ENCODE results near the gene NDUFB2.

NDUFB2 gene

DNA sequence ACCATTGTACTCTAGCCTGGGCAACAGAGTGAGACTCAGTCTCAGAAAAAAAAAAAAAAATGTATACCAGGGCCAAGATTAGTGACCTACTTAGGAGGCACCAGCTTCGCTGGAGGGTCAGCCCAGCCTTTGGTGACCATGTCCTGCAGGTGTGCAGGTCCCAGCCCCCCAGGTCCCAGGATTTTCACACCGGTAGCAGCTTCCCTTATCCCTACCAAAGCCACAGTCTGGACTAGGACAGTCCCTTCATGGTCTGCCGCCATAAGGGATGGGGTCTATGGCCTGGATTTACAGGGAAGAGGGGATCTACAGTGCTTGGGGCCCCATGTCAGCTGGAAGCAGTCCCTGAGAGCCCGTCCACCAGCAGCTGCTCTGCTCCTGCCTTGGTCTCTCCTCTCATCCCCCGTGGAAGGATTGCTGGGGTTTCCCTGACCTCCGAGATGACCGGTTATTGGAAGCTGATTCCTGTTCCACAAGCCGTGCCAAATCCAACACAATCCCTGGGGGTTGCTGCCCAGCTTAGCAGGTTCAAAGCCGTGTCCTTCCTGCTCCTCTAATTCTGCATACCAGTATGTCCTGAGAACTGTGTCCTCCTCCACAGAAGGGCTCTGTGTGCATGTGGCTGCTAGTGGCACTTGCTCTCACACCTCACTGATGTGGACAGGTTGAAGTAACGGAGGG, 11.0 kb upstream of the NDUFB2 start:
- no peak for TF ChIP-seq TAF1 (IDR thresholded peaks at IDR 0.05; ENCODE audit: borderline replicate concordance, insufficient read depth, low read length)
- TF ChIP-seq SIN3A (IDR thresholded peaks at IDR 0.05; ENCODE audit: borderline replicate concordance, insufficient read depth, low read length), result no peak
- TF ChIP-seq, protein P1, sequence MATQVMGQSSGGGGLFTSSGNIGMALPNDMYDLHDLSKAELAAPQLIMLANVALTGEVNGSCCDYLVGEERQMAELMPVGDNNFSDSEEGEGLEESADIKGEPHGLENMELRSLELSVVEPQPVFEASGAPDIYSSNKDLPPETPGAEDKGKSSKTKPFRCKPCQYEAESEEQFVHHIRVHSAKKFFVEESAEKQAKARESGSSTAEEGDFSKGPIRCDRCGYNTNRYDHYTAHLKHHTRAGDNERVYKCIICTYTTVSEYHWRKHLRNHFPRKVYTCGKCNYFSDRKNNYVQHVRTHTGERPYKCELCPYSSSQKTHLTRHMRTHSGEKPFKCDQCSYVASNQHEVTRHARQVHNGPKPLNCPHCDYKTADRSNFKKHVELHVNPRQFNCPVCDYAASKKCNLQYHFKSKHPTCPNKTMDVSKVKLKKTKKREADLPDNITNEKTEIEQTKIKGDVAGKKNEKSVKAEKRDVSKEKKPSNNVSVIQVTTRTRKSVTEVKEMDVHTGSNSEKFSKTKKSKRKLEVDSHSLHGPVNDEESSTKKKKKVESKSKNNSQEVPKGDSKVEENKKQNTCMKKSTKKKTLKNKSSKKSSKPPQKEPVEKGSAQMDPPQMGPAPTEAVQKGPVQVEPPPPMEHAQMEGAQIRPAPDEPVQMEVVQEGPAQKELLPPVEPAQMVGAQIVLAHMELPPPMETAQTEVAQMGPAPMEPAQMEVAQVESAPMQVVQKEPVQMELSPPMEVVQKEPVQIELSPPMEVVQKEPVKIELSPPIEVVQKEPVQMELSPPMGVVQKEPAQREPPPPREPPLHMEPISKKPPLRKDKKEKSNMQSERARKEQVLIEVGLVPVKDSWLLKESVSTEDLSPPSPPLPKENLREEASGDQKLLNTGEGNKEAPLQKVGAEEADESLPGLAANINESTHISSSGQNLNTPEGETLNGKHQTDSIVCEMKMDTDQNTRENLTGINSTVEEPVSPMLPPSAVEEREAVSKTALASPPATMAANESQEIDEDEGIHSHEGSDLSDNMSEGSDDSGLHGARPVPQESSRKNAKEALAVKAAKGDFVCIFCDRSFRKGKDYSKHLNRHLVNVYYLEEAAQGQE (IDR thresholded peaks at IDR 0.05; ENCODE audit: insufficient read depth in 1 of 2, low read depth in 2 of 2, low read length in 2 of 2), result no peak
- TF ChIP-seq FOXP2 (optimal IDR thresholded peaks at IDR 0.05; ENCODE audit: borderline replicate concordance, extremely low read depth, extremely low read length, insufficient read depth), result no peak
- no peak for TF ChIP-seq POLR2AphosphoS5 (IDR thresholded peaks at IDR 0.05; ENCODE audit: low read depth, low read length)

DNA sequence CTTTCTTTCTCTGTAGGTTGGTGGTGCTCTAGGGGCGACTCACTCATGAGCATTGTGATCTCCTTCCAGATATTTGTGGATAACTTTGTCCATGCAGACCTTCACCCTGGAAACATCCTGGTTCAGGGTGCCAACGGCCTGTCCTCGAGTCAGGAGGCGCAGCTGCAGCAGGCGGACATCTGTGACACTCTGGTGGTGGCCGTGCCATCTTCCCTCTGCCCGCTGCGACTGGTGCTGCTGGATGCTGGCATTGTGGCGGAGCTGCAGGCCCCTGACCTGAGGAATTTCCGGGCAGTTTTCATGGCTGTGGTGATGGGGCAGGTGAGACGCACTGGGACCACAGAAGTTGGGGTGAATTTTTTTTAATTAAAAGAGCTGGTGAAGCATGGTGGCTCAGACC, 9.6 kb upstream of the NDUFB2 start:
- TF ChIP-seq, protein P1 (IDR thresholded peaks at IDR 0.05; ENCODE audit: insufficient read depth in 1 of 2, low read depth in 2 of 2, low read length in 2 of 2), result no peak
- TF ChIP-seq POLR2AphosphoS5 (IDR thresholded peaks at IDR 0.05; ENCODE audit: low read depth, low read length) (no peak), TAF1 (IDR thresholded peaks at IDR 0.05; ENCODE audit: borderline replicate concordance, insufficient read depth, low read length) (no peak)

DNA sequence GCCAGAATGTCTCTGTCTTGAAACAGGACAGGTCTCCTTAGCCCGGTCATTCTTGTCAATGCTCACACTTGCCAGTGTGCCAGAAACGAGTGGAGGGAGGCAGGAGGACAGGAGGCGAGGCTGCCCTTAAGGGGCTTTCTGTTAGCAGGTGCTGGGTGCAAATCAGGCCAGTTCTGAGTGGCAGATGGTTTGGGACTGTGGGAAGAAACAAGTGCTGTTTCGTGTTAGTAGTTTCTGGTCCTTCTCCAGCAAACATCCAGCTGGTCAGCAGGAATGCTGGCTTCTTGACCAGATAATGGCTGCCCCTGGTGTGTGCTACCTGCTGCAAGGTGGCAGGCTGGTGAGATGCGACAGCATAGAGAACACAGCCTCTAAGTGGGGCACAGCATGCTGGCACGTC, 8.2 kb upstream of the NDUFB2 start:
- no peak for TF ChIP-seq POLR2AphosphoS5 (IDR thresholded peaks at IDR 0.05; ENCODE audit: low read depth, low read length)
- no peak for TF ChIP-seq SIN3A (IDR thresholded peaks at IDR 0.05; ENCODE audit: borderline replicate concordance, insufficient read depth, low read length)
- TF ChIP-seq, protein P1 (IDR thresholded peaks at IDR 0.05; ENCODE audit: insufficient read depth in 1 of 2, low read depth in 2 of 2, low read length in 2 of 2), result no peak
- TF ChIP-seq TAF1 (IDR thresholded peaks at IDR 0.05; ENCODE audit: borderline replicate concordance, insufficient read depth, low read length), result no peak
- no peak for TF ChIP-seq FOXP2 (optimal IDR thresholded peaks at IDR 0.05; ENCODE audit: borderline replicate concordance, extremely low read depth, extremely low read length, insufficient read depth)

DNA sequence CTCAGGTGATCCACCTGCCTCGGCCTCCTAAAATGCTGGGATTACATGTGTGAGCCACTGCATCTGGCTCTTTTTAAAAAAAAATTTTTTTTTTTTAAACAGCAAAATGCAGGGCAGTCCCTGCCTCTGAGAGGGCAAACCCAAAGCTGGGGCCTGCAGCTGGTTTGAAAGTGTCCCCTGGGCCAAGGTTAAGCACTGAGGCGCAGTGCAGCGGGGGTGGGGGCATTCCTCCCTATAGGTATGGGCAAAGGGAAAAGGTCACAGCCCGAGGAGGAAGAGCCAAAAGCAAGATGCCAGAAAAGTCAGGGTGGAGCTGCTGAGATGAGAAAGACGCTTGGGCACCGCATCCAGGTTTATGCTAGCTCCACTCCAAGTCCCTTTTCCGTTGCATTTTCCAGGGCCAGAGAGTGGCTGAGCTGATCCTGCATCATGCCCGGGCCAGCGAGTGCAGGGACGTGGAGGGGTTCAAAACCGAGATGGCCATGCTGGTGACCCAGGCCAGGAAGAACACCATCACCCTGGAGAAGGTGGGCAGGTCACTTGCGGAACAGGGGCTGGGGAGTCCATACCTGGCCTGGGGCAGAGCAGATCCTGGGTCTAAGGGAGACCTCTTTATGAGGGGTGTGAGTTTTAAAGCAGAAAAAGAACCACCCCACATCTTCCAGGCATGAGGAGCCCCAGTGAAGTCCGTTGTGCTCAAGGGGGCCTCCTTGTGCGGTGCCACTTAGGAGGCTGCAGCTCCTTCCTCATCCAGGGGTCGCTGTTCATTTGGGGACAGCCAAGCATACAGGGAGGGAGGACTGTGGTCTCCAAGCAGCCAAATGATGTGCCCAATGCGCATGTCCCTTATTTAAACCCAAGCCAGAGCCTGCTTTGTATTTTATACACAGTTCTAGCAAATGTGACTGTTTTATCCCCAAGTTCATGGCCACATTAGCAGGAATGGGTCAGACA, 7.0 kb upstream of the NDUFB2 start:
- no peak for TF ChIP-seq FOXP2 (optimal IDR thresholded peaks at IDR 0.05; ENCODE audit: borderline replicate concordance, extremely low read depth, extremely low read length, insufficient read depth)

DNA sequence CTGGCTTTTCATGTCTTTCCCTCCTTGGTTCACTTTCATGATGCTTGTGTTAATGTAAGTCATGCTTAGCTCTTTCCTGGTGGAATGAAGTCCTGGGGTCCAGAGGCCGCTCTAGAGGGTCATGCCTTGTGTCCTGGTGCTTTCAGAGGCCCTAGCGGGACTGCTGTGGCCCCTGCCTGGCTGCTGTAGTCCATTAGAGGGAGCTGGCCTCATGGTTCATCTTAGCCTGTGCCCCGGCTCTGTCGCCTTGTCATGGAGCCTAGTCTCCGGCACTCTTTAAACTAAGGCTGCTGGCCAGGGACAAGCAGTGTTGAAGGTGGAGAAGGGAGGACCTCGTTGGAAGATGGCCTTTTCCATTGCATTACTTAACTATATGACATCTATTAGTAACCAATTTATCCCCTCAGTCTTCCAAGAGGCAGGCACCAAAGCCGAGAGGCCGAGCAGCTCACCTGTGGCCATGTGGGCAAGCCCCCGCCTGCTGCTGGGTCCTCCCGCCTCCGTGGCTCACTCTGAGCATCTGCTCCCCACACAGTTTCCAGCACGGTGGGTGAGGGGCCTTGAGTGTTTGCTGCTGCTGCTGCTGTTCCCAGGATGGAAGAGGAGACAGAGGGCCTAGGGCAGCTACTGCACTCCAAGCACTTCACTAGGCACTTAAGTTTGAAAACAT, 5.0 kb upstream of the NDUFB2 start:
- TF ChIP-seq POLR2AphosphoS5 (IDR thresholded peaks at IDR 0.05; ENCODE audit: low read depth, low read length) (no peak), FOXP2 (optimal IDR thresholded peaks at IDR 0.05; ENCODE audit: borderline replicate concordance, extremely low read depth, extremely low read length, insufficient read depth) (no peak), SIN3A (IDR thresholded peaks at IDR 0.05; ENCODE audit: borderline replicate concordance, insufficient read depth, low read length) (no peak), TAF1 (IDR thresholded peaks at IDR 0.05; ENCODE audit: borderline replicate concordance, insufficient read depth, low read length) (no peak)
- TF ChIP-seq, protein P1 (IDR thresholded peaks at IDR 0.05; ENCODE audit: insufficient read depth in 1 of 2, low read depth in 2 of 2, low read length in 2 of 2), result no peak

Data from PFSK-1 (cell line).